ENCODE measurements around the gene PRDM8.

DNA sequence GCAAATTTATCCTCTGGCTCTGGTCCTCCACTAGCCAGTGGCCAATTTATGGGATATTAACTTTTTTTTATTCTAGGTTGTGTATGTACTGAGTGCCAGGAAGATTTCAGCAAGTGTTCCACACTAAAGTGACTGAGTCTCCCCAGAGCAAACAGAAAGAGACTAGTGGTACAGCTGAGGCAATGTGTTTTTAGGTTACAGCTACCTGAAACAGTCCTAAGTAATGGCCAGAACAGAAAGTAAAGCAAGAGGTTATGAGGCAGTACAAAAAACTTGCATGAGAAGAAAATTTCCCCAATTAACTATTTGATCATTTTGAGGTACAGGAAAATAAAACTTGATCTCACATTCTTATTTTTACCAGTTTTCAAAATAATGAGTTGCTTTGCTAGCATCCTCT lies 31.2 kb downstream of the PRDM8 start:
- TF ChIP-seq CTCF (conservative IDR thresholded peaks at IDR 0.05; ENCODE audit: low read depth, low read length): no peak
- no peak for TF ChIP-seq EZH2 (IDR thresholded peaks at IDR 0.05; ENCODE audit: borderline replicate concordance, low read depth, low read length, poor library complexity, severe bottlenecking)

All from A673 (cell line).